K562 (cell line): ENCODE data around the gene SYNPO. TPM values are rescaled to one million over a fixed set of nuclear protein-coding genes. Genes with fewer than 3 reads are reported as not detected.
A peak's percentile ranks its signal among the peaks of the same experiment; 100 is the strongest.

Experiments used
- ATAC-seq: fragments of 200-7000 bp; cut with Tn5 transposase; 3 replicates; pipeline ENCODE4 v1.9.1; 2020; ENCODE audit warnings: moderate library complexity
- BruUV-seq: library from RNA; stranded (reverse); fragments of 400-500 nt; replicated peaks from 2 replicates; lab custom pipeline; 2021; lab: Mats Ljungman, UMichigan
- CTCF ChIA-PET: fragments of 300-600 bp; formaldehyde crosslinking; extraction: SDS; loops from one replicate; lab custom pipeline; 2021; ENCODE audit warnings: low intra/inter-chr PET ratio; lab: Yijun Ruan, JAX
- POLR2A ChIA-PET: fragments of 300-600, 350-650 bp; sonication (Branson Sonifier 250); formaldehyde crosslinking; extraction: SDS; loops from one replicate; lab custom pipeline; 2021; ENCODE audit warnings: antibody characterized with exemption, inconsistent platforms; lab: Yijun Ruan, JAX
- DNase-seq, 4 experiments: peaks; one replicate each; pipeline versions ENCODE4 v3.0.0 to v3.0.0-alpha.2; 2011 to 2018; ENCODE audit warnings: low spot score in 3 of 4, mixed read lengths in 3 of 4; ENCODE audit errors: extremely low read depth in 1 of 4
- FAIRE-seq: peaks from 2 replicates; lab custom pipeline; 2011; peaks lifted over from hg19 to GRCh38; lab: Jason Lieb, UNC
- H2AFZ ChIP-seq: 2 replicates; pipeline ENCODE4 v1.6.0; 2011; ENCODE audit warnings: low read depth, low read length, control low read depth, inconsistent platforms
- H3K27ac ChIP-seq: fragments of 200-600 bp; 3 replicates; pipeline ENCODE4 v1.8.0; 2011; ENCODE audit warnings: low read depth, mild to moderate bottlenecking, control low read depth, inconsistent platforms, low read length, moderate library complexity, mixed read lengths; ENCODE audit errors: extremely low read depth
- H3K27me3 ChIP-seq, 2 experiments: fragments of 300-600 bp in 1 of 2; 2 replicates in 1 of 2; 3 replicates in 1 of 2; pipeline versions ENCODE4 v1.6.0 to v1.8.0; 2011; ENCODE audit warnings: inconsistent platforms in 2 of 2, low read length in 2 of 2, mild to moderate bottlenecking in 1 of 2, mixed read lengths in 1 of 2, moderate library complexity in 1 of 2; ENCODE audit not compliant: control insufficient read depth in 2 of 2, insufficient read depth in 2 of 2
- H3K36me3 ChIP-seq: fragments of 300-600 bp; 3 replicates; pipeline ENCODE4 v1.8.0; 2011; ENCODE audit warnings: mild to moderate bottlenecking, low read length, inconsistent platforms; ENCODE audit not compliant: control insufficient read depth, insufficient read depth
- H3K4me1 ChIP-seq, 2 experiments: fragments of 200-600 bp in 1 of 2; replicated peaks in 1 of 2; 2 replicates in 1 of 2; 3 replicates in 1 of 2; pipeline versions ENCODE4 v1.5.1 to v1.8.0; 2011; ENCODE audit warnings: inconsistent platforms in 2 of 2, low read length in 2 of 2, mild to moderate bottlenecking in 1 of 2, mixed read lengths in 1 of 2, moderate library complexity in 1 of 2; ENCODE audit not compliant: control insufficient read depth in 2 of 2, insufficient read depth in 2 of 2
- H3K4me2 ChIP-seq: 2 replicates; pipeline ENCODE4 v1.6.1; 2011; ENCODE audit warnings: low read length, control low read depth, inconsistent platforms, mixed read lengths; ENCODE audit not compliant: insufficient read depth
- H3K4me3 ChIP-seq: fragments of 200-600 bp; sonication (generic), shearing (Covaris generic); 2 replicates; pipeline ENCODE4 v1.5.1; 2016; ENCODE audit warnings: control low read depth, inconsistent platforms
- H3K79me2 ChIP-seq: fragments of 200-600 bp; 3 replicates; pipeline ENCODE4 v1.8.0; 2011; ENCODE audit warnings: low read length, inconsistent platforms; ENCODE audit not compliant: control insufficient read depth, insufficient read depth
- H3K9ac ChIP-seq, 2 experiments: 2 replicates each; pipeline versions ENCODE4 v1.6.0 to v1.6.1; 2011; ENCODE audit warnings: low read depth in 2 of 2, low read length in 2 of 2, control low read depth in 1 of 2, inconsistent platforms in 1 of 2, mild to moderate bottlenecking in 1 of 2, mixed read lengths in 1 of 2; ENCODE audit not compliant: insufficient read depth in 1 of 2
- H3K9me1 ChIP-seq: one replicate; pipeline ENCODE4 v1.6.0; 2011; ENCODE audit warnings: inconsistent platforms, mild to moderate bottlenecking, low read length, moderate library complexity; ENCODE audit not compliant: control insufficient read depth, insufficient read depth
- H3K9me3 ChIP-seq: replicated peaks from 2 replicates; pipeline ENCODE4 v1.5.1; 2011; ENCODE audit warnings: low read depth, low read length, inconsistent platforms; ENCODE audit not compliant: control insufficient read depth, insufficient read depth
- H4K20me1 ChIP-seq: replicated peaks from 2 replicates; pipeline ENCODE4 v1.6.1; 2011; ENCODE audit warnings: low read length, inconsistent platforms, mixed read lengths; ENCODE audit not compliant: control insufficient read depth, insufficient read depth
- ESRRB ChIP-seq: fragments of 250-450 bp; sonication (Bioruptor Pico); IDR thresholded peaks from 2 replicates; pipeline ENCODE4 v1.5.0; 2020; ENCODE audit warnings: mild to moderate bottlenecking, moderate library complexity, borderline replicate concordance
- GATA2 ChIP-seq: sonication (generic); formaldehyde crosslinking; IDR thresholded peaks from 2 replicates; pipeline ENCODE4 v1.4.0; 2020; ENCODE audit warnings: mild to moderate bottlenecking, missing genetic modification reagents
- HNRNPK ChIP-seq: fragments of 200-400 bp; formaldehyde crosslinking; IDR thresholded peaks from one replicate; pipeline ENCODE4 v1.6.1; 2018; ENCODE audit warnings: mild to moderate bottlenecking, low read depth, low read length; ENCODE audit not compliant: poor library complexity, severe bottlenecking
- SIX5 ChIP-seq, 2 experiments: IDR thresholded peaks; 2 replicates each; pipeline ENCODE4 v1.6.1; 2011; ENCODE audit warnings: low read length in 2 of 2, borderline replicate concordance in 1 of 2, low read depth in 1 of 2, mild to moderate bottlenecking in 1 of 2, moderate library complexity in 1 of 2; ENCODE audit not compliant: insufficient read depth in 1 of 2
- STAT6 ChIP-seq: sonication (generic); formaldehyde crosslinking; IDR thresholded peaks from 2 replicates; pipeline ENCODE4 v1.8.1; 2023; ENCODE audit warnings: mild to moderate bottlenecking, missing genetic modification reagents
- WGBS: fragments of 100-300 bp; shearing (Covaris generic); methylation state at CpG from one replicate; pipeline ENCODE4 v1.1.6; 2016; ENCODE audit warnings: low coverage, mixed read lengths; ENCODE audit not compliant: insufficient coverage; ENCODE audit errors: missing lambda C conversion rate; 5-methylcytosine and 5-hydroxymethylcytosine counted together
- in situ Hi-C: fragments of 300-500 bp; cut with MboI; formaldehyde crosslinking; loops from 4 replicates; pipeline ENCODE4 v1.15.0; 2018; ENCODE audit warnings: inconsistent platforms, mixed read lengths
- intact Hi-C: fragments of 100-400 bp; cut with micrococcal nuclease; formaldehyde crosslinking; loops from 2 replicates; pipeline ENCODE4 v1.14.2; 2022
- polyA plus RNA-seq, 8 experiments: library from polyadenylated mRNA; depleted of rRNA in 4 of 8; stranded (reverse) in 5 of 8; unstranded in 3 of 8; fragments of >200 nt; fragmentation: Nextera tagmentation in 2 of 8; fragmentation: Illumina TruSeq in 1 of 8; extraction: Ambion mirVana in 2 of 8; extraction: Trizol in 1 of 8; gene quantifications; 2 replicates each; pipeline versions ENCODE4 v1.2.1 to v1.2.3, GENCODE V29; 2011 to 2014; ENCODE audit warnings: inconsistent platforms in 1 of 8, missing spikeins in 1 of 8
- total RNA-seq, 7 experiments: library from RNA; depleted of rRNA in 6 of 7; stranded (reverse); fragments of >200 nt in 6 of 7; fragmentation: Illumina TruSeq in 2 of 7; extraction: Trizol in 2 of 7; gene quantifications; 2 replicates each; pipeline versions ENCODE4 v1.2.1 to v1.2.3, GENCODE V29; 2011 to 2021; ENCODE audit warnings: low replicate concordance in 1 of 7

Gene SYNPO
- total and polyA plus RNA-seq, 9 of the 15 experiments (the other 6 are each of a cell fraction or from before 2014, with no cell fraction given), result 0.01 to 0.31 (median 0.03) TPM; not detected in 4

GRCh38 chr5:150660108-150660831 is 19.8 kb downstream of the SYNPO start:
- Histone ChIP-seq H3K4me3 (no peak overlapping the region), H3K27ac (no peak overlapping the region), H3K4me2 (no peak overlapping the region), H4K20me1 (no peaks in the 10 kb centered on the region), H3K4me1 (peaks cover 9 to 13% of the 10 kb centered on the region in 2 experiments; a peak in 4 of 5 replicates), H3K79me2 (no peaks in the 10 kb centered on the region), H3K9ac (no peak overlapping the region), H3K36me3 (no peaks in the 10 kb centered on the region), H3K9me1 (no peaks in the 10 kb centered on the region), H2AFZ (no peak overlapping the region), H3K27me3 (peaks cover 18 to 46% of the 10 kb centered on the region in 2 experiments; a peak in 4 of 5 replicates), H3K9me3 (no peaks in the 10 kb centered on the region)
- no TSS peak for BruUV-seq
- POLR2A ChIA-PET, result interaction anchor here (0.8 kb wide), 1 partner anchor 38 kb away, joined by 5 read pairs; no protein-coding TSS in a partner anchor
- in situ Hi-C loops (no loop called here), intact Hi-C loops (no loop called here)
- 12% methylated on average over 4 of the region's 4 CpGs for WGBS
- ATAC-seq (no peak), DNase-seq (no peak), FAIRE-seq (no peak)
- TF ChIP-seq SIX5 (IDR thresholded peaks at IDR 0.05; ENCODE audit: borderline replicate concordance in 1 of 2, insufficient read depth in 1 of 2, low read depth in 1 of 2, low read length in 2 of 2), result no peak
- CTCF ChIA-PET, result no interaction called here

GRCh38 chr5:150661086-150661485 is 20.6 kb downstream of the SYNPO start, which contains the start of gene MYOZ3:
MYOZ3 (plus strand) TSS chr5:150661251; CDS start chr5:150662942, 1,691 bp downstream.
- Histone ChIP-seq H3K9ac (peak within 1 kb of the TSS in 1 of 2 experiments; percentile 32; a peak in 2 of 4 replicates), H3K27me3 (peaks cover 18 to 47% of the 10 kb centered on the region in 2 experiments; a peak in 4 of 5 replicates), H3K27ac (no peak within 1 kb of the TSS), H3K4me3 (no peak within 1 kb of the TSS), H2AFZ (no peak within 1 kb of the TSS), H4K20me1 (no peaks in the 10 kb centered on the region), H3K9me1 (no peaks in the 10 kb centered on the region), H3K36me3 (no peaks in the 10 kb centered on the region), H3K9me3 (no peaks in the 10 kb centered on the region), H3K79me2 (no peaks in the 10 kb centered on the region), H3K4me2 (no peak within 1 kb of the TSS), H3K4me1 (peaks cover 6 to 9% of the 10 kb centered on the region in 2 experiments; a peak in 4 of 5 replicates)
- TF ChIP-seq ESRRB (CRISPR knock-in tag) (no peak), HNRNPK (no peak), GATA2 (no peak), STAT6 (CRISPR knock-in tag) (no peak)
- in situ Hi-C loops, result no loop called here
- 2% methylated on average over 7 of the region's 7 CpGs for WGBS
- DNase-seq (no peak), FAIRE-seq (no peak), ATAC-seq (no peak)
- BruUV-seq, result no TSS peak
- POLR2A ChIA-PET, result interaction anchor here (0.8 to 1.4 kb wide), 2 partner anchors 27 to 37 kb away, joined by 4 to 5 read pairs; no protein-coding TSS in a partner anchor
- intact Hi-C loops, result no loop called here
- CTCF ChIA-PET, result no interaction called here
